GM12878 (cell line): ENCODE data around the gene WDR31.

Experiments
- ATF7 ChIP-seq: fragments of 450-650 bp; IDR thresholded peaks from 2 replicates; pipeline ENCODE4 v1.6.1; 2016; ENCODE audit warnings: low read depth, mild to moderate bottlenecking
- BCL3 ChIP-seq: IDR thresholded peaks from 2 replicates; pipeline ENCODE4 v1.6.1; 2011; ENCODE audit warnings: borderline replicate concordance, low read depth, mild to moderate bottlenecking, moderate library complexity, low read length; ENCODE audit not compliant: insufficient read depth, poor library complexity, severe bottlenecking
- CBFB ChIP-seq: IDR thresholded peaks from 2 replicates; pipeline ENCODE4 v1.6.1; 2016; ENCODE audit warnings: antibody characterized with exemption, low read depth
- KDM1A ChIP-seq: fragments of 200-600 bp; sonication (generic); IDR thresholded peaks from 2 replicates; pipeline ENCODE4 v1.6.1; 2016; ENCODE audit warnings: borderline replicate concordance
- MEF2A ChIP-seq: IDR thresholded peaks from 2 replicates; pipeline ENCODE4 v1.6.1; 2011; ENCODE audit warnings: low read depth, mild to moderate bottlenecking, low read length, moderate library complexity; ENCODE audit not compliant: insufficient read depth
- PAX5 ChIP-seq: IDR thresholded peaks from 2 replicates; pipeline ENCODE4 v1.6.1; 2011; ENCODE audit warnings: low read depth, low read length, borderline replicate concordance
- RAD21 ChIP-seq: IDR thresholded peaks from 2 replicates; pipeline ENCODE4 v1.6.1; 2011; ENCODE audit warnings: mild to moderate bottlenecking, low read depth, low read length, moderate library complexity; ENCODE audit not compliant: insufficient read depth
- RAD51 ChIP-seq: fragments of 450-650 bp; IDR thresholded peaks from 2 replicates; pipeline ENCODE4 v1.6.1; 2016; ENCODE audit warnings: moderate library complexity, mild to moderate bottlenecking, inconsistent platforms
- REST ChIP-seq: IDR thresholded peaks from 2 replicates; pipeline ENCODE4 v1.6.1; 2012; ENCODE audit warnings: mild to moderate bottlenecking, low read depth, low read length
- RFX5 ChIP-seq: IDR thresholded peaks from 2 replicates; pipeline ENCODE4 v1.6.1; 2011; ENCODE audit warnings: low read depth, low read length, improper control_type of control experiment

GRCh38 chr9:113380869-113381378 is 40.8 kb upstream of the WDR31 start:
- 0 out of 2 replicates have a peak, but pooled peaks have one; percentile 12 for TF ChIP-seq RAD51
- TF ChIP-seq ATF7, result peak; percentile 83
- TF ChIP-seq PAX5, result peak; percentile 71; the same call in 1 of the 2 replicates
- TF ChIP-seq MEF2A, result no peak
- TF ChIP-seq KDM1A, result no peak
- no peak for TF ChIP-seq CBFB
- no peak for TF ChIP-seq RAD21
- no peak for TF ChIP-seq REST
- TF ChIP-seq RFX5, result no peak
- TF ChIP-seq BCL3, result peak; percentile 53
